IMR-90 (cell line): ENCODE measurements around the gene PKD2L1. TPM values are rescaled to one million over a fixed set of nuclear protein-coding genes. Genes with fewer than 3 reads are reported as not detected.

Experiments used
- ATAC-seq: fragments of 200-7000 bp; cut with Tn5 transposase; 2 replicates; pipeline ENCODE4 v1.9.1; 2020; ENCODE audit warnings: low read depth, mild to moderate bottlenecking, moderate library complexity
- BruUV-seq: library from RNA; stranded (reverse); fragments of 400-500 nt; replicated peaks from 2 replicates; lab custom pipeline; 2021; lab: Mats Ljungman, UMichigan
- CTCF ChIA-PET: fragments of 300-600 bp; formaldehyde crosslinking; extraction: SDS; loops from one replicate; lab custom pipeline; 2021; ENCODE audit warnings: antibody characterized with exemption; lab: Yijun Ruan, JAX
- POLR2A ChIA-PET: fragments of 300-600 bp; sonication (Branson Sonifier 250); formaldehyde crosslinking; loops from one replicate; lab custom pipeline; 2022; ENCODE audit warnings: antibody characterized with exemption; ENCODE audit not compliant: unreplicated experiment; lab: Charles Lee
- DNase-seq: peaks from one replicate; pipeline ENCODE4 v3.0.0; 2013
- H2AFZ ChIP-seq: replicated peaks from 2 replicates; pipeline ENCODE3; 2013; ENCODE audit warnings: low read length, mild to moderate bottlenecking; ENCODE audit not compliant: poor library complexity
- H2AK5ac ChIP-seq: 2 replicates; pipeline ENCODE4 v1.6.1; 2013; ENCODE audit warnings: low read depth, low read length, inconsistent platforms
- H2AK9ac ChIP-seq: replicated peaks from 2 replicates; pipeline ENCODE3; 2013; ENCODE audit warnings: mild to moderate bottlenecking, low read depth, low read length, moderate library complexity; ENCODE audit not compliant: poor library complexity
- H2BK120ac ChIP-seq: 2 replicates; pipeline ENCODE4 v1.6.1; 2013; ENCODE audit warnings: low read depth, low read length, inconsistent platforms
- H2BK15ac ChIP-seq: 3 replicates; pipeline ENCODE4 v1.6.1; 2013; ENCODE audit warnings: low read depth, low read length, inconsistent platforms
- H2BK20ac ChIP-seq: 2 replicates; pipeline ENCODE4 v1.6.1; 2013; ENCODE audit warnings: low read depth, mild to moderate bottlenecking, inconsistent platforms, low read length, moderate library complexity
- H2BK5ac ChIP-seq: 2 replicates; pipeline ENCODE4 v1.6.1; 2013; ENCODE audit warnings: mild to moderate bottlenecking, low read depth, low read length, inconsistent platforms; ENCODE audit not compliant: poor library complexity, severe bottlenecking
- H3K14ac ChIP-seq: replicated peaks from 2 replicates; pipeline ENCODE4 v1.6.1; 2013; ENCODE audit warnings: low read depth, low read length, inconsistent platforms
- H3K18ac ChIP-seq: 2 replicates; pipeline ENCODE4 v1.6.1; 2013; ENCODE audit warnings: low read depth, low read length, control low read depth
- H3K23ac ChIP-seq: 2 replicates; pipeline ENCODE4 v1.6.1; 2013; ENCODE audit warnings: low read depth, low read length, inconsistent platforms
- H3K27ac ChIP-seq: 2 replicates; pipeline ENCODE4 v1.5.1; 2013; ENCODE audit warnings: mild to moderate bottlenecking, control low read depth, low read length; ENCODE audit not compliant: insufficient read depth
- H3K27me3 ChIP-seq: 2 replicates; pipeline ENCODE4 v1.6.1; 2013; ENCODE audit warnings: low read length; ENCODE audit not compliant: control insufficient read depth, insufficient read depth
- H3K36me3 ChIP-seq: 2 replicates; pipeline ENCODE4 v1.6.1; 2013; ENCODE audit warnings: low read length, mixed read lengths; ENCODE audit not compliant: control insufficient read depth, insufficient read depth
- H3K4ac ChIP-seq: 2 replicates; pipeline ENCODE4 v1.6.1; 2013; ENCODE audit warnings: low read depth, low read length, inconsistent platforms
- H3K4me1 ChIP-seq: 2 replicates; pipeline ENCODE4 v1.6.1; 2013; ENCODE audit warnings: low read length, mixed read lengths; ENCODE audit not compliant: control insufficient read depth, insufficient read depth
- H3K4me2 ChIP-seq: 2 replicates; pipeline ENCODE4 v1.6.1; 2013; ENCODE audit warnings: low read depth, mild to moderate bottlenecking, control low read depth, low read length, moderate library complexity
- H3K4me3 ChIP-seq: 2 replicates; pipeline ENCODE4 v1.5.1; 2013; ENCODE audit warnings: low read depth, mild to moderate bottlenecking, control low read depth, low read length, moderate library complexity; ENCODE audit not compliant: insufficient read depth
- H3K56ac ChIP-seq: 2 replicates; pipeline ENCODE4 v1.6.1; 2013; ENCODE audit warnings: low read length, inconsistent platforms; ENCODE audit not compliant: insufficient read depth; ENCODE audit errors: extremely low read depth
- H3K79me1 ChIP-seq, 2 experiments: 2 replicates each; pipeline ENCODE4 v1.6.1; 2013; ENCODE audit warnings: low read length in 2 of 2, inconsistent platforms in 1 of 2, low read depth in 1 of 2
- H3K9ac ChIP-seq: 2 replicates; pipeline ENCODE4 v1.6.1; 2013; ENCODE audit warnings: low read depth, low read length, control low read depth
- H3K9me1 ChIP-seq: 2 replicates; pipeline ENCODE4 v1.6.1; 2013; ENCODE audit warnings: low read length, inconsistent platforms; ENCODE audit not compliant: insufficient read depth
- H3K9me3 ChIP-seq: 2 replicates; pipeline ENCODE4 v1.6.1; 2013; ENCODE audit warnings: low read length; ENCODE audit not compliant: control insufficient read depth, insufficient read depth
- H4K20me1 ChIP-seq: 2 replicates; pipeline ENCODE4 v1.6.1; 2013; ENCODE audit warnings: low read length, inconsistent platforms; ENCODE audit not compliant: insufficient read depth
- H4K5ac ChIP-seq: 2 replicates; pipeline ENCODE4 v1.6.1; 2013; ENCODE audit warnings: mild to moderate bottlenecking, low read depth, low read length, control low read depth
- H4K8ac ChIP-seq, 2 experiments: 2 replicates each; pipeline ENCODE4 v1.6.1; 2013; ENCODE audit warnings: low read depth in 2 of 2, low read length in 2 of 2, control low read depth in 1 of 2, inconsistent platforms in 1 of 2
- H4K91ac ChIP-seq: 2 replicates; pipeline ENCODE4 v1.6.1; 2013; ENCODE audit warnings: low read depth, low read length, inconsistent platforms; ENCODE audit not compliant: insufficient read depth
- CTCF ChIP-seq: conservative IDR thresholded peaks from 2 replicates; pipeline ENCODE4 v1.5.1; 2012; ENCODE audit warnings: mild to moderate bottlenecking, low read depth, low read length, improper control_type of control experiment
- ELK1 ChIP-seq: fragments of 150-350 bp; IDR thresholded peaks from 2 replicates; pipeline ENCODE4 v1.6.1; 2016; ENCODE audit warnings: low read depth, mild to moderate bottlenecking, low read length, moderate library complexity, borderline replicate concordance
- POLR2A ChIP-seq: IDR thresholded peaks from 2 replicates; pipeline ENCODE4 v1.6.1; 2012; ENCODE audit warnings: mild to moderate bottlenecking, low read depth, low read length
- RAD21 ChIP-seq: IDR thresholded peaks from 2 replicates; pipeline ENCODE4 v1.6.1; 2012; ENCODE audit warnings: low read length, improper control_type of control experiment
- WGBS, 2 experiments: methylation state at CpG; one replicate each; pipeline versions ENCODE4 v1.1.5 to v1.1.7; 2013; ENCODE audit warnings: missing lambda C conversion rate in 2 of 2; ENCODE audit not compliant: insufficient read length in 1 of 2; ENCODE audit errors: extremely low coverage in 2 of 2; 5-methylcytosine and 5-hydroxymethylcytosine counted together
- dilution Hi-C: fragments of 300-500 bp; cut with HindIII; formaldehyde crosslinking; loops from one replicate; pipeline ENCODE4 v1.14.3; 2018; ENCODE audit warnings: low sequenced_read_pairs; ENCODE audit not compliant: unreplicated experiment
- in situ Hi-C: fragments of 300-500 bp; cut with MboI; formaldehyde crosslinking; loops from 3 replicates; pipeline ENCODE4 v1.14.3; 2019; ENCODE audit warnings: low sequenced_read_pairs, inconsistent platforms, mixed read lengths
- intact Hi-C: fragments of 100-400 bp; cut with micrococcal nuclease; formaldehyde crosslinking; loops from 2 replicates; pipeline ENCODE4 v1.10.0; 2022
- polyA plus RNA-seq, 3 experiments: library from polyadenylated mRNA; depleted of rRNA; stranded (reverse); fragments of >200 nt; gene quantifications; 2 replicates each; pipeline ENCODE4 v1.2.3, GENCODE V29; 2012; ENCODE audit warnings: low replicate concordance in 1 of 3
- total RNA-seq: library from RNA; depleted of rRNA; stranded (reverse); fragments of >200 nt; gene quantifications from 2 replicates; pipeline ENCODE4 v1.2.3, GENCODE V29; 2012

Gene PKD2L1
- total and polyA plus RNA-seq, 2 of the 4 experiments (the other 2 are of a cell fraction) = not detected

GRCh38 chr10:100349087-100349486 lies 19.1 kb upstream of the PKD2L1 start:
- intact Hi-C loops = no loop called here
- no peak overlapping the region for H2BK5ac ChIP-seq
- ATAC-seq = no peak

More at GRCh38 chr10:100349087-100349486, 19.1 kb upstream of the PKD2L1 start:
- Histone ChIP-seq H3K9ac (no peak overlapping the region), H3K27me3 (no peaks in the 10 kb centered on the region), H2BK20ac (no peak overlapping the region), H4K5ac (no peak overlapping the region), H2AK9ac (no peak overlapping the region), H4K91ac (no peak overlapping the region), H4K8ac (no peak overlapping the region), H2BK120ac (no peak overlapping the region), H3K9me1 (peaks cover 15% of the 10 kb centered on the region), H3K14ac (no peak overlapping the region), H3K4me3 (no peak overlapping the region), H3K9me3 (no peaks in the 10 kb centered on the region), H3K27ac (no peak overlapping the region), H3K56ac (no peak overlapping the region), H2BK15ac (no peak overlapping the region), H3K23ac (no peak overlapping the region), H3K18ac (no peak overlapping the region), H3K4me2 (peak overlapping the region; percentile 89; the same call in 1 of the 2 replicates), H3K4ac (no peak overlapping the region), H3K36me3 (peaks cover 36% of the 10 kb centered on the region), H3K79me1 (peaks cover 12 to 57% of the 10 kb centered on the region in 2 experiments), H3K4me1 (peaks cover 14% of the 10 kb centered on the region), H2AK5ac (no peak overlapping the region), H2AFZ (peak overlapping the region; percentile 6), H4K20me1 (peaks cover 43% of the 10 kb centered on the region; the same call in 1 of the 2 replicates)
- no peak for DNase-seq
- in situ Hi-C loops (loop anchor here (25.0 kb wide), 1 partner anchor 538 kb away; no protein-coding TSS in a partner anchor), dilution Hi-C loops (no loop called here)
- BruUV-seq = no TSS peak
- TF ChIP-seq CTCF (no peak), POLR2A (no peak), RAD21 (no peak), ELK1 (no peak)
- WGBS, 2 experiments = no CpG with 5 or more reads among the region's 5 CpGs
- ChIA-PET POLR2A (interaction anchor here (1.2 kb wide), 1 partner anchor 24 kb away, joined by 4 read pairs; no protein-coding TSS in a partner anchor), CTCF (interaction anchor here (2.6 kb wide), 1 partner anchor 85 kb away, joined by 8 read pairs; no protein-coding TSS in a partner anchor)
